ENCODE results near the gene ACSM6.

The ACSM6 gene

DNA sequence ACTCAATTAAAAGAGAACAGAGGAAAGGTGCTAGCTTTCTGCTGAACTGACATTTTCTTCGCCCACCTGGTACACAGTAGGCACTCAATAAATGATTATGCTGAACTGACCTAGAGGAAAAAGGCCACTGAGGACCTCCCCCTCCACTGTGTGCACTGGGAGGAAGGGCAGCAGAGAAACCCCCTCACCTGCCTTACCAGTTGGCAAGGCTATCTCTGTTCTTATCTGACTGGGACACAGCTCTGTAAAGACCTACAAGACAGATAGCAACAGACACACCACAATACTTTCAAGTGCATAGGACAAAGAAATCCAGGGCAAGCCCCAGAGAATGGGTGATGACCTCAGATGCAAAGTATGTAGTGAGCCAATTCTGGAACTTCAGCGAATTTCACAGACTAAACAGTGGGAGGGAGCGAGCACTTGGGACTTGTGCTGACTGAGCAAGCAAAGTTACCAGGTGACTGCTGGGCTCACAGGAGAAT lies 66.4 kb downstream of the ACSM6 start:
- H3K36me3 ChIP-seq = peaks cover 20 to 71% (median 57%) of the 10 kb centered on the region in 3 donors
- H3K9me3 ChIP-seq = peaks cover 0 to 5% (median 0%) of the 10 kb centered on the region in 3 donors
- TF ChIP-seq, protein P1, sequence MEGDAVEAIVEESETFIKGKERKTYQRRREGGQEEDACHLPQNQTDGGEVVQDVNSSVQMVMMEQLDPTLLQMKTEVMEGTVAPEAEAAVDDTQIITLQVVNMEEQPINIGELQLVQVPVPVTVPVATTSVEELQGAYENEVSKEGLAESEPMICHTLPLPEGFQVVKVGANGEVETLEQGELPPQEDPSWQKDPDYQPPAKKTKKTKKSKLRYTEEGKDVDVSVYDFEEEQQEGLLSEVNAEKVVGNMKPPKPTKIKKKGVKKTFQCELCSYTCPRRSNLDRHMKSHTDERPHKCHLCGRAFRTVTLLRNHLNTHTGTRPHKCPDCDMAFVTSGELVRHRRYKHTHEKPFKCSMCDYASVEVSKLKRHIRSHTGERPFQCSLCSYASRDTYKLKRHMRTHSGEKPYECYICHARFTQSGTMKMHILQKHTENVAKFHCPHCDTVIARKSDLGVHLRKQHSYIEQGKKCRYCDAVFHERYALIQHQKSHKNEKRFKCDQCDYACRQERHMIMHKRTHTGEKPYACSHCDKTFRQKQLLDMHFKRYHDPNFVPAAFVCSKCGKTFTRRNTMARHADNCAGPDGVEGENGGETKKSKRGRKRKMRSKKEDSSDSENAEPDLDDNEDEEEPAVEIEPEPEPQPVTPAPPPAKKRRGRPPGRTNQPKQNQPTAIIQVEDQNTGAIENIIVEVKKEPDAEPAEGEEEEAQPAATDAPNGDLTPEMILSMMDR (IDR thresholded peaks at IDR 0.05) = no peak
- intact Hi-C loops (cut with DNase I; ENCODE audit: low total_unique reads) = no loop called here
- no peak for DNase-seq
- H3K27ac ChIP-seq = peak overlapping the region; percentile 56 to 66
- peaks cover 0 to 43% (median 24%) of the 10 kb centered on the region in 4 donors for H3K4me1 ChIP-seq
- H3K27me3 ChIP-seq = no peaks in the 10 kb centered on the region
- H3K4me3 ChIP-seq = no peak overlapping the region

DNA sequence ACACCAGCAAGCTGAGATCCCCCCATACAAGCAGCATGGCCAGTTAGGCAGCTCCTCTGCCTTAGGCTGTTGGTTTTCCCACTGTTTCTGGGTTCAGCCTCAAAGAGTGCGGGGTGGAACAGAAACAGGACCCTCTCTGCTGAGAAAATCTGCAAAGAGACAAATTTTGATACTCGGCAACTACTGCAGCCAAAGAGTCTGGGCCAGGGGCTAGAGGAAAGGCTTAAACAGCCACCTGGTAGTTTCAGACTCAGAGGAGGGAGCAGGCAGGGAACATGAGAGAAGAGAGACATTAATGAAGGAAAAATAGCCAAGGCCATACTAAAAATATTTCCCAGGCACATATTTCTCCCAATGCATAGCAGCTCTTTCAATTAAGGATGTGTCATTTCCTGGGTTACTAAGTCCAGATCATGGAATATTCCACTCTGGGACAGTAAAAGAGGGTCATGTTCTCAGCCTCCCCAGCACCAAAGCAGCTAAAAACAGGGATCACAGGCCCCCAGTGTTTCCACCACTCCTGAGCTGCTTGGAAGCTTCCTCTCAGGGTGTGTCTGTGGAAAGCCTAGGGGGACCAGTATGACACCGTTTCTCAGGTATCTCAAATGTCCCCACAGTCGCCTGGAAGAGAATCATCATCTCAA lies 67.0 kb downstream of the ACSM6 start:
- H3K27me3 ChIP-seq = no peaks in the 10 kb centered on the region
- H3K27ac ChIP-seq = peak overlapping the region; percentile 56 to 66
- H3K36me3 ChIP-seq = peaks cover 20 to 71% (median 57%) of the 10 kb centered on the region in 3 donors
- H3K4me1 ChIP-seq = peaks cover 0 to 42% (median 24%) of the 10 kb centered on the region in 4 donors
- no peak overlapping the region for H3K4me3 ChIP-seq
- TF ChIP-seq, protein P1 (IDR thresholded peaks at IDR 0.05) = no peak
- intact Hi-C loops (cut with DNase I; ENCODE audit: low total_unique reads) = no loop called here
- no peak for DNase-seq
- H3K9me3 ChIP-seq = peaks cover 0 to 5% (median 0%) of the 10 kb centered on the region in 3 donors

DNA sequence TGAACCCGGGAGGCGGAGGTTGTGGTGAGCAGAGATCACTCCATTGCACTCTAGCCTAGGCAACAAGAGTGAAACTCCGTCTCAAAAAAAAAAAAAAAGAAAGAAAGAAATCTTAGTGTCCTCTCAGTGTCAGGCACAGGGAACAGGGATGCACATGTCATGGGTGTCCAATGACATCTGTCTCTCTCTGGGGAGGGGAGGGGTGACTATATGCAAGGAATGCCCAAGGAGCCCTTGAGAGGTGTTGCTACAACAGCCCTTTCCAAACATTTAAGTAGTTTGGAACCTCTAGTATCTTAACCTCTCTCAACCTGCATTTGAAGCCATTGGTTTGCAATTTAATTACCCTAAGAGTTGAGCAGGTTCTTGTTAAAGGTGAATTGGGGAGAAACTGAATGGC lies 67.9 kb downstream of the ACSM6 start:
- intact Hi-C loops (cut with DNase I; ENCODE audit: low total_unique reads) = no loop called here
- Histone ChIP-seq H3K9me3 (no peaks in the 10 kb centered on the region), H3K4me3 (no peak overlapping the region), H3K27ac (no peak overlapping the region), H3K4me1 (peaks cover 0 to 51% (median 30%) of the 10 kb centered on the region in 4 donors), H3K36me3 (peaks cover 20 to 65% (median 50%) of the 10 kb centered on the region in 3 donors), H3K27me3 (no peaks in the 10 kb centered on the region)
- DNase-seq = no peak
- TF ChIP-seq, protein P1 (IDR thresholded peaks at IDR 0.05) = no peak

DNA sequence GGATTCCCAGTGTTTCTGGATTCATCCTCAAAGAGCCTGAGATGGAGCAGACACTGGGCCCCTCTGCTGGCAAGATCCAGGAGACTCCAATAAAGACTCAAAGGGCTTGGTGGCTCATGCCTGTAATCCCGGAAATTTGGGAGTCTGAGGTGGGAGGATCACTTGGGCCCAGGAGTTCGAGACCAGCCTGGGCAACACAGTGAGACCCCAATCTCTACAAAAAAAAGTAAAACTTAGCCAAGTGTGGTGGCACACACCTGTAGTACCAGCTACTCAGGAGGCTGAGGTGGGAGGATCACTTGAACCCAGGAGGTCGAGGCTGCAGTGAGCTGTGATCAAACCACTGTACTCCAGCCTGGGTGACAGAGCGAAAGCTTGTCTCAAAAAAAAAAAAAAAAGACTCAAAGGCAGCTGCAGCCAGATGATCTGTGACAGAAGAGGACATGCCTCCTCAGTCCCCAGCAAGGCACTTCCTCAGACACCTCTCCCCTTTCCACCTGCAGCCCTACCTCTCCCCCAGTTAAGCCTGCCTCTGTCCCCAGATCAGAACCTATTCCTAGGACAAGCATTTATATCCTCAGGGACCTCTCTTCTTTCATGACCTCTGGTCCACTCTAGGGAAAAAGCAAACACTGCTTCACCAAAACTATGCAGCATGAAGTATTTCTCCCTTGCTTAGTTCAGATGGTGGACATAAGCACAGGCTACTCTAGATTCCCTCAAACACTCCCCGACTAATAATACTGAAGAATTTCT lies 68.9 kb downstream of the ACSM6 start:
- Histone ChIP-seq H3K4me3 (no peak overlapping the region), H3K4me1 (peaks cover 0 to 60% (median 33%) of the 10 kb centered on the region in 4 donors), H3K36me3 (peaks cover 16 to 58% (median 45%) of the 10 kb centered on the region in 3 donors), H3K9me3 (no peaks in the 10 kb centered on the region), H3K27me3 (no peaks in the 10 kb centered on the region), H3K27ac (peak overlapping the region in 1 of 2 donors; percentile 3)
- no peak for DNase-seq
- intact Hi-C loops (cut with DNase I; ENCODE audit: low total_unique reads) = no loop called here
- TF ChIP-seq, protein P1 (IDR thresholded peaks at IDR 0.05) = no peak

DNA sequence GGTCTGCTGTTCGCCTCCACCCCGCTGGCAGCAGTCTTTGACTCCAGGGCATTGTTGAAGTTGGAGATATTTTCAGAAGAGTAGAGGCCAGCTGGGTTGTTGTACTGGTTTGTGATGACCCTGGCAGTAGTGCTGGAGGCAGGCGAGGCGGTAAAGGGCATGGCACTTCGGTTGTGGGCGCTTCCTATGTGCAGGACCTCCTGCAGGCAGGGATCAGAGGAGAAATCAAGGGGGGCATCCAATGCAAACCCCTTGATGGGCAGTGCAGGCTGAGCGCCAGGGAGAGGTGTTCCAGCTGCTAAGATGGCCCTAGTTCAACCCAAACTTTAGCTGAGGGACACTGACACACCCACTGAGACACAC lies 69.8 kb downstream of the ACSM6 start:
- intact Hi-C loops (cut with DNase I; ENCODE audit: low total_unique reads) = no loop called here
- H3K27ac ChIP-seq = no peak overlapping the region
- H3K9me3 ChIP-seq = no peaks in the 10 kb centered on the region
- H3K4me1 ChIP-seq = peaks cover 0 to 69% (median 42%) of the 10 kb centered on the region in 4 donors
- H3K36me3 ChIP-seq = peaks cover 9 to 51% (median 40%) of the 10 kb centered on the region in 3 donors
- H3K27me3 ChIP-seq = no peaks in the 10 kb centered on the region
- TF ChIP-seq, protein P1 (IDR thresholded peaks at IDR 0.05) = no peak
- H3K4me3 ChIP-seq = no peak overlapping the region
- no peak for DNase-seq
